Stimulated activated CD4-positive, alpha-beta T cell treated with anti-CD3 and anti-CD28 coated beads, TNF-alpha, amount 100 ng/mL, for 48 hours (primary cell): ENCODE results near the gene RSPO3.

ENCODE experiments used
- DNase-seq, 3 donors: peaks; one replicate each; pipeline ENCODE4 v3.0.0-alpha.2; 2020; ENCODE audit warnings: low read depth in 3 of 3

Gene RSPO3

GRCh38 chr6:127160484-127160883, 42.0 kb downstream of the RSPO3 start:
- DNase-seq = no peak

GRCh38 chr6:127162836-127163235, 44.4 kb downstream of the RSPO3 start:
- DNase-seq = no peak

- DNase-seq = no peak
These were observed 45.6 kb downstream of the RSPO3 start for GRCh38 chr6:127164036-127164435.

- no peak for DNase-seq
These were observed 46.1 kb downstream of the RSPO3 start for GRCh38 chr6:127164565-127164964.

- no peak for DNase-seq
These were observed 54.9 kb downstream of the RSPO3 start for GRCh38 chr6:127173156-127173940.

- DNase-seq = no peak
These were observed 57.7 kb downstream of the RSPO3 start for GRCh38 chr6:127176146-127176545.

GRCh38 chr6:127177030-127177922, 58.8 kb downstream of the RSPO3 start:
- no peak for DNase-seq

- DNase-seq = no peak
These were observed 59.4 kb downstream of the RSPO3 start for GRCh38 chr6:127177923-127178231.

- DNase-seq = no peak
These were observed 60.3 kb downstream of the RSPO3 start for GRCh38 chr6:127178746-127179145.

- no peak for DNase-seq
These were observed 62.0 kb downstream of the RSPO3 start for GRCh38 chr6:127180426-127180825.

- no peak for DNase-seq
These were observed 64.0 kb downstream of the RSPO3 start for GRCh38 chr6:127182501-127182900.

- no peak for DNase-seq
These were observed 67.0 kb downstream of the RSPO3 start for GRCh38 chr6:127185437-127185995.

- DNase-seq = peak; percentile 47 to 58 (median 48)
These were observed 68.4 kb downstream of the RSPO3 start for GRCh38 chr6:127186889-127187288.

GRCh38 chr6:127188744-127189143, 70.3 kb downstream of the RSPO3 start:
- DNase-seq = no peak

GRCh38 chr6:127190552-127190951, 72.1 kb downstream of the RSPO3 start:
- no peak for DNase-seq

GRCh38 chr6:127191716-127192115, 73.2 kb downstream of the RSPO3 start:
- no peak for DNase-seq

GRCh38 chr6:127192911-127193541, 74.6 kb downstream of the RSPO3 start:
- no peak for DNase-seq

- DNase-seq = no peak
These were observed 77.4 kb downstream of the RSPO3 start for GRCh38 chr6:127195833-127196232.

- no peak for DNase-seq
These were observed 80.1 kb downstream of the RSPO3 start for GRCh38 chr6:127198549-127198948.

GRCh38 chr6:127199470-127199869, 81.0 kb downstream of the RSPO3 start:
- DNase-seq = no peak

GRCh38 chr6:127200114-127200513, 81.6 kb downstream of the RSPO3 start:
- no peak for DNase-seq

- DNase-seq = no peak
These were observed 82.8 kb downstream of the RSPO3 start for GRCh38 chr6:127201321-127201720.
